ENCODE data around the gene ADAMTS7. TPM values are rescaled to one million over a fixed set of nuclear protein-coding genes. Genes with fewer than 3 reads are reported as not detected.

The ADAMTS7 gene
- total RNA-seq, 1 experiment from 2014 or later: 23.1 TPM

GRCh38 chr15:78790027-78790426, 21.2 kb downstream of the ADAMTS7 start:
- no peaks in the 10 kb centered on the region for H3K23me2 ChIP-seq (ENCODE audit: insufficient read length, low read depth, low read length, poor library complexity, severe bottlenecking)
- no peak overlapping the region for H3K4me2 ChIP-seq (ENCODE audit: insufficient read depth, insufficient read length, low read length)
- no peaks in the 10 kb centered on the region for H3K27me3 ChIP-seq (ENCODE audit: insufficient read depth, low read length)
- H3K4me3 Mint-ChIP-seq: no peak overlapping the region
- H4K8ac ChIP-seq (replicated peaks; ENCODE audit: insufficient read length, low read depth, low read length): no peak overlapping the region
- no peak overlapping the region for H3K4ac ChIP-seq (ENCODE audit: low read depth, low read length)
- H3K79me2 ChIP-seq (ENCODE audit: insufficient read depth, low read length): no peaks in the 10 kb centered on the region
- no peak overlapping the region for H2BK12ac ChIP-seq (ENCODE audit: insufficient read length, low read depth, low read length)
- no peak overlapping the region for H3K9ac ChIP-seq (ENCODE audit: extremely low read depth, insufficient read length, low read length)
- no peak overlapping the region; a peak in 1 of 7 replicates for H3K27ac Mint-ChIP-seq
- WGBS (ENCODE audit: extremely low coverage, insufficient read length, low lambda C conversion rate): no CpG with 5 or more reads among the region's 4 CpGs
- H3K4me1 Mint-ChIP-seq: no peaks in the 10 kb centered on the region
- H4K91ac ChIP-seq (ENCODE audit: insufficient read length, low read depth, low read length): no peak overlapping the region
- no peak overlapping the region for H3K18ac ChIP-seq (ENCODE audit: insufficient read length, low read depth, low read length)
- H2BK120ac ChIP-seq (ENCODE audit: low read depth, low read length, poor library complexity, severe bottlenecking): no peak overlapping the region
- no peak for TF ChIP-seq CTCF (conservative IDR thresholded peaks at IDR 0.05)
- no peak overlapping the region for H3K56ac ChIP-seq (ENCODE audit: insufficient read length, low read depth, low read length)
- H3K9me3 ChIP-seq (ENCODE audit: control insufficient read depth, low read depth, low read length): no peaks in the 10 kb centered on the region
- H3K36me3 Mint-ChIP-seq (ENCODE audit: insufficient read depth in 1 of 3, low read depth in 3 of 3): peaks cover 20 to 34% (median 24%) of the 10 kb centered on the region in 3 experiments; a peak in 6 of 7 replicates
- no peaks in the 10 kb centered on the region; a peak in 1 of 5 replicates for H3K9me3 Mint-ChIP-seq
- H3T11ph ChIP-seq (ENCODE audit: low read length): no peak overlapping the region
- H2BK5ac ChIP-seq (ENCODE audit: insufficient read length, low read length): no peak overlapping the region
- H3K79me1 ChIP-seq (ENCODE audit: insufficient read depth, low read depth, low read length, poor library complexity, severe bottlenecking): no peaks in the 10 kb centered on the region
- H4K5ac ChIP-seq (ENCODE audit: insufficient read length, low read depth, low read length): no peak overlapping the region
- H3K4me1 ChIP-seq (ENCODE audit: insufficient read depth, low read length): no peaks in the 10 kb centered on the region
- no peak overlapping the region for H2BK15ac ChIP-seq (ENCODE audit: low read depth, low read length)
- no peak overlapping the region for H2AFZ ChIP-seq (ENCODE audit: low read length)
- H4K20me1 ChIP-seq (ENCODE audit: control insufficient read depth, insufficient read depth, insufficient read length): no peaks in the 10 kb centered on the region
- no peak for DNase-seq
- no peak overlapping the region for H2AK5ac ChIP-seq (ENCODE audit: insufficient read length, low read length)
- no peak overlapping the region for H3K14ac ChIP-seq (ENCODE audit: insufficient read depth, low read length)
- H3K23ac ChIP-seq (ENCODE audit: insufficient read length, low read depth, low read length): no peak overlapping the region
- H2BK20ac ChIP-seq (ENCODE audit: low read depth, low read length, poor library complexity, severe bottlenecking): no peak overlapping the region
- no peaks in the 10 kb centered on the region for H3K27me3 Mint-ChIP-seq (ENCODE audit: low read depth)
- no peak overlapping the region for H3K27ac ChIP-seq (ENCODE audit: insufficient read length, low read depth, low read length)
